NB4 (cell line): ENCODE measurements around the gene KAT2B.

ENCODE experiments used
- DNase-seq: peaks from one replicate; pipeline ENCODE4 v3.0.0; 2010; ENCODE audit warnings: low read depth
- H3K4me3 ChIP-seq: one replicate; pipeline ENCODE4 v1.5.1; 2011; ENCODE audit warnings: mild to moderate bottlenecking, low read depth, low read length, moderate library complexity
- CTCF ChIP-seq: IDR thresholded peaks from one replicate; pipeline ENCODE4 v1.5.1; 2012; ENCODE audit warnings: low read depth, low read length
- MAX ChIP-seq: IDR thresholded peaks from 2 replicates; pipeline ENCODE4 v1.6.1; 2011; ENCODE audit warnings: low read depth, low read length
- MYC ChIP-seq: IDR thresholded peaks from 2 replicates; pipeline ENCODE4 v1.6.1; 2011; ENCODE audit warnings: low read depth, low read length
- POLR2A ChIP-seq: IDR thresholded peaks from 2 replicates; pipeline ENCODE4 v1.6.1; 2011; ENCODE audit warnings: mild to moderate bottlenecking; ENCODE audit not compliant: insufficient read length; ENCODE audit errors: extremely low read depth

The KAT2B gene

GRCh38 chr3:20101041-20101440, 60.8 kb downstream of the KAT2B start:
- no peak for DNase-seq
- TF ChIP-seq MAX = no peak
- TF ChIP-seq MYC = no peak
- TF ChIP-seq POLR2A = no peak
- no peak for TF ChIP-seq CTCF
- H3K4me3 ChIP-seq = no peak overlapping the region

GRCh38 chr3:20103731-20104130, 63.5 kb downstream of the KAT2B start:
- TF ChIP-seq MYC (no peak), POLR2A (no peak), CTCF (no peak), MAX (no peak)
- DNase-seq = no peak
- H3K4me3 ChIP-seq = no peak overlapping the region

DNA sequence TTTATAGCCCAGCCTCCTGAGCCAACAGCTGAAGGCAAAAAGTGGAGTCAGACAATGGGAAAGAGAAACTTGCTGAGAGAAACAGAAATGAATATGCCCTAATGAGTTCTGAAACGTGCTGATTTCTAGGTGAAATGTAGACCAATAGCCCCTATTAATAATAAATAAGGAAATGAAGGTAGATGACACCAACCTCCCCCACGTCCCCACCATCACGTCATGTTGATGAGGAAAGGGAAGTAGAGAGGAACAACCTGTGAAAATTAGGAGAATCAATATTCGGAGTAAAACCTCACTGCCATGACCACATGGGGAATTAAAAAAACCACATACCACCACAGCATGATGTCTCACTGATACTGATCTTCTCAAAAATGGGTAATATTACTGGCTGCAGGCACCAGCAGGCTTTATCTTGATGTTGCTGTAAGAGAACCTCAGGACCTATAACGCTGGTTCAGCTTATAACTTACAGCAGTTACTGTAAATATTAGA, 64.0 kb downstream of the KAT2B start:
- TF ChIP-seq MYC = no peak
- no peak for TF ChIP-seq POLR2A
- no peak for TF ChIP-seq CTCF
- TF ChIP-seq MAX = no peak
- DNase-seq = peak; percentile 75
- no peak overlapping the region for H3K4me3 ChIP-seq

GRCh38 chr3:20105513-20106280, 65.5 kb downstream of the KAT2B start:
- DNase-seq = no peak
- TF ChIP-seq MYC (no peak), POLR2A (no peak), CTCF (no peak), MAX (no peak)
- no peak overlapping the region for H3K4me3 ChIP-seq

GRCh38 chr3:20107722-20108121, 67.5 kb downstream of the KAT2B start:
- H3K4me3 ChIP-seq = no peak overlapping the region
- DNase-seq = no peak
- no peak for TF ChIP-seq POLR2A

DNA sequence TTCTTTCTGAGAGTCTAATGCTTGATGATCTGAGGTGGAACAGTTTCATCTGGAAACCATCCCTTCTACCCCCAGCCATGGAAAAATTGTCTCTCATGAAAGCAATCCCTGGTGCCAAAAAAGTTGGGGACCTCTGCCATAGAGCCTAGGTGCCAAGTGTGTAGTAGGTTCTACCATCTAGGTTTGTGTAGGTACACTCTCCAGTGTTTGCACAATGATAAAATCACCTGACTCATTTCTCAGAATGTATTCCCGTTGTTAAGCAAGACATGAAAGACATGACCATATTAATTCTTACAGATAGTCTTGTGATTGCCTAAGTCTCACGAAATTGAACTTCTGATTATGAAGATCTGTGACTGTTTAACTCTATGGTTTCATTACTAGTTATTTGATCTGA, 68.6 kb downstream of the KAT2B start:
- no peak overlapping the region for H3K4me3 ChIP-seq
- DNase-seq = no peak
- TF ChIP-seq MAX (no peak), CTCF (no peak), POLR2A (no peak), MYC (no peak)
